ENCODE results near the gene MTMR2.

MTMR2 gene

DNA sequence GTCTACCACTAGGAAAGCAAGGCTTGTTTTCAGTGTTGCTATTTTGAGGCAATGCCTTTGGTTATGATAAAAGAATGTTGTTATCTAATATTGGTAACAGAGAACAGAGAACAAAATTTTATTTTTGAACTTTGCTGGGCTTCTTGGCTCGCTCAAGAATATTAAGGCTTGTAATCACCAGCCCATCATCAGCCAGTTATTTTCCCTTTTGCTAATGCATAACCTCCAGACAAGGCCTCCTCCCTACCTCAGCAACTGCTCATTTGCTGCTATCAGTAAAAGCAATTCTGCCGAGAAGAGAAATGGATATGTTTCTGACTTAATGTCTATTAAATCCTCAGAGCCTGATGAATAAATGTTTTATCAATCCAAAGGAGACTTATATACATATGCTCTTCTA lies 8.9 kb downstream of the MTMR2 start:
- DNase-seq (ENCODE audit: low read depth in 2 of 2): peak; percentile 38 to 43

DNA sequence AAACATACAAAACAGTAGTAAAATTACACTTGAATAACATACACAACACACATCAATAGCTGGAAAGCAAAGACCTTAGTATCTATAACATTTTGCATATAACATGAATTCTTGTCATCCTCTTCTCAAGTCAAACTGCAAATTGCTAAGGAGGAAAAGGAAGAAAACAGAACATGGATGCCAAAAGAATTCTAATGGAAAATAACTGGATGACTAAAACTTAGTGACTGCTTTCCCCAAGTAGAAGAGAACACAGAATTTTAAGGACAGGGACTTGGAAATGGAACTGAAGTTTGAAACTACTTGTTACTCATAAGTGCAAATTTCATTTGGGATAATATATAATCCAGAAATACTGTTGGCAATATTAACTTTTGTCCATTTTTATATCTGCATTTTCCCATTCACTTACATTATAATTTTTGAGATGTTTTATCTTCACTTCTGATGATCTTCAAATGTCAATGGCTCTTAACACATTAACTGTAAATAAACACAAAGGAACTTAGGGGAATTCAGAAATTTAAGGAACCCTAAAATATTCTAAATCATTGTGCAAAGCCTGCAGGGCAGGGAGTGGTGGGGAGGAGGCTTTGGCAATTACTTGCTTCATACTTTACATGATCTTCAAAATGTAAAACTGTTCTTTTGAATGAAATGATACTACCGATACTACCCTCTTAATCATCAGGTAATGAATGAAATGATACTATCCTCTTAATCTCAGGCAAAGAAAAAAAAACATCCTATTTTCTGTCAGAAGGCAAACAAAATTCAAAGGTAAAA lies 9.9 kb downstream of the MTMR2 start:
- DNase-seq (ENCODE audit: low read depth in 2 of 2): peak in 1 of 2 donors; percentile 22
- no peak for TF ChIP-seq CTCF (IDR thresholded peaks at IDR 0.05; ENCODE audit: low read depth, low read length)
- H3K4me3 ChIP-seq (replicated peaks in 1 of 2; ENCODE audit: low read depth in 2 of 2, low read length in 2 of 2): no peak overlapping the region

More for the DNA sequence above, 8.9 kb downstream of the MTMR2 start:
- no peak overlapping the region for H3K4me3 ChIP-seq (replicated peaks in 1 of 2; ENCODE audit: low read depth in 2 of 2, low read length in 2 of 2)
- TF ChIP-seq CTCF (IDR thresholded peaks at IDR 0.05; ENCODE audit: low read depth, low read length): no peak

- no peak for TF ChIP-seq CTCF (IDR thresholded peaks at IDR 0.05; ENCODE audit: low read depth, low read length)
- peak; percentile 41 to 86 for DNase-seq (ENCODE audit: low read depth in 2 of 2)
- H3K4me3 ChIP-seq (replicated peaks in 1 of 2; ENCODE audit: low read depth in 2 of 2, low read length in 2 of 2): no peak overlapping the region
Measured at GRCh38 chr11:95912902-95913560, 10.9 kb downstream of the MTMR2 start.

- DNase-seq (ENCODE audit: low read depth in 2 of 2): no peak
- no peak overlapping the region for H3K4me3 ChIP-seq (replicated peaks in 1 of 2; ENCODE audit: low read depth in 2 of 2, low read length in 2 of 2)
- TF ChIP-seq CTCF (IDR thresholded peaks at IDR 0.05; ENCODE audit: low read depth, low read length): no peak
Measured at GRCh38 chr11:95911369-95911759, 12.5 kb downstream of the MTMR2 start.

DNA sequence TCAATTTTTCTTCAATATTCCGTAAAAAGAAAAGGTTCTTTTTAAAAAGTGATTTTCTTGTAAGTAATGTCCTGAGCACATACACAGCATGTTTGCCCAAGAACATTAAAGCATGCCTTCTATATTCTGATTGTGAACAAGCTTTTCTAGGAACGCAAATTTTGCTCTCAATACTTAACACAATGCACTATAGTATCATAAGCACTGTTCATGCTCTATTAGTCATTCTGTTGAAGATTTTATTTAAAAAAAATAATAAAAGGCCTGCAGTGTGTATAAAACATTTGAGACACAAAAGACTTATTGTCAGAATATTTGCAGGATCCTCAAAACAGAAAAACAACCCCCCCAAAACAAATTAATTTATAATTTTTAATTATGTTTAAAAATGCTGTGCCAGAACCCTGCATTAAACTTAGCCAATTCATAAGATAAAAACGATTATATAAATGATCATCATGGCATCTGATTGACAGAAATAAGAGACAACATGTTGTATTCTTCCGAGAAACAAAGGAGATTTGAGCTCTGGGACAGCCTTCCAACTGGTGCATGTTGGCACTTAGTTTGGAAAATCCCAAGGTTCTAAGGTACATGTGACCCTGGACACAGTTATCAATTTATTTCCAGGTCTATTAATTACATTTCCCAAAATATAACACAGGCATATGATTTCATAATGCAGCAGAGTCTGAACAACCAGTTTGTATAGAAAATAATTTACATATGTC lies 13.1 kb downstream of the MTMR2 start:
- H3K4me3 ChIP-seq (replicated peaks in 1 of 2; ENCODE audit: low read depth in 2 of 2, low read length in 2 of 2): no peak overlapping the region
- TF ChIP-seq CTCF (IDR thresholded peaks at IDR 0.05; ENCODE audit: low read depth, low read length): no peak
- no peak for DNase-seq (ENCODE audit: low read depth in 2 of 2)

- TF ChIP-seq CTCF (IDR thresholded peaks at IDR 0.05; ENCODE audit: low read depth, low read length): no peak
- no peak overlapping the region for H3K4me3 ChIP-seq (replicated peaks in 1 of 2; ENCODE audit: low read depth in 2 of 2, low read length in 2 of 2)
- DNase-seq (ENCODE audit: low read depth in 2 of 2): peak; percentile 21 to 57
Measured at GRCh38 chr11:95908826-95909225, 15.1 kb downstream of the MTMR2 start.
